Keratinocyte (primary cell): Measurements from ENCODE around the gene SLC37A1. TPM values are rescaled to one million over a fixed set of nuclear protein-coding genes. Genes with fewer than 3 reads are reported as not detected.

ENCODE experiments used
- DNase-seq: peaks from one replicate; pipeline ENCODE4 v3.0.0-alpha.2; 2011; ENCODE audit warnings: low read depth, missing footprints, low spot score
- FAIRE-seq: peaks from 2 replicates; lab custom pipeline; 2011; peaks lifted over from hg19 to GRCh38; lab: Jason Lieb, UNC
- H2AFZ ChIP-seq: 2 replicates; pipeline ENCODE4 v1.6.0; 2012; ENCODE audit warnings: low read length, control low read depth, inconsistent platforms; ENCODE audit not compliant: control insufficient read depth
- H3K27ac ChIP-seq: 2 replicates; pipeline ENCODE4 v1.5.1; 2011; ENCODE audit warnings: low read length; ENCODE audit not compliant: control insufficient read depth, insufficient read depth
- H3K27me3 ChIP-seq: 3 replicates; pipeline ENCODE4 v1.6.0; 2011; ENCODE audit warnings: low read length; ENCODE audit not compliant: control insufficient read depth, insufficient read depth; ENCODE audit errors: extremely low read depth
- H3K36me3 ChIP-seq, 2 experiments: 2 replicates in 1 of 2; 3 replicates in 1 of 2; pipeline ENCODE4 v1.5.1; 2011; ENCODE audit warnings: low read length in 2 of 2, mild to moderate bottlenecking in 1 of 2; ENCODE audit not compliant: control insufficient read depth in 2 of 2, insufficient read depth in 2 of 2; ENCODE audit errors: extremely low read depth in 1 of 2
- H3K4me1 ChIP-seq: 3 replicates; pipeline ENCODE4 v1.5.1; 2011; ENCODE audit warnings: low read length; ENCODE audit not compliant: control insufficient read depth, insufficient read depth; ENCODE audit errors: extremely low read depth
- H3K4me2 ChIP-seq: 3 replicates; pipeline ENCODE4 v1.6.0; 2011; ENCODE audit warnings: low read depth, low read length; ENCODE audit not compliant: control insufficient read depth, insufficient read depth; ENCODE audit errors: extremely low read depth
- H3K4me3 ChIP-seq, 3 experiments: fragments of 200-600 bp in 1 of 3; sonication (generic) in 1 of 3; 2 replicates in 2 of 3; 3 replicates in 1 of 3; pipeline ENCODE4 v1.5.1; 2011 to 2016; ENCODE audit warnings: low read length in 3 of 3, mild to moderate bottlenecking in 3 of 3, control low read depth in 2 of 3, inconsistent platforms in 1 of 3, low read depth in 1 of 3, mixed read lengths in 1 of 3, mixed run types in 1 of 3, moderate library complexity in 1 of 3; ENCODE audit not compliant: control insufficient read depth in 2 of 3, insufficient read depth in 2 of 3; ENCODE audit errors: extremely low read depth in 1 of 3
- H3K79me2 ChIP-seq: 2 replicates; pipeline ENCODE4 v1.6.0; 2012; ENCODE audit warnings: low read length; ENCODE audit not compliant: control insufficient read depth, insufficient read depth
- H3K9ac ChIP-seq: 3 replicates; pipeline ENCODE4 v1.6.0; 2011; ENCODE audit warnings: low read length; ENCODE audit not compliant: control insufficient read depth, insufficient read depth; ENCODE audit errors: extremely low read depth
- H3K9me1 ChIP-seq: 3 replicates; pipeline ENCODE4 v1.6.0; 2011; ENCODE audit warnings: low read length; ENCODE audit not compliant: control insufficient read depth, insufficient read depth; ENCODE audit errors: extremely low read depth
- H3K9me3 ChIP-seq: 2 replicates; pipeline ENCODE4 v1.5.1; 2012; ENCODE audit warnings: low read depth, low read length; ENCODE audit not compliant: control insufficient read depth
- H4K20me1 ChIP-seq: 3 replicates; pipeline ENCODE4 v1.6.0; 2011; ENCODE audit warnings: low read length; ENCODE audit not compliant: control insufficient read depth, insufficient read depth; ENCODE audit errors: extremely low read depth
- EZH2 ChIP-seq: IDR thresholded peaks from one replicate; pipeline ENCODE4 v1.6.1; 2012; ENCODE audit warnings: inconsistent platforms, mild to moderate bottlenecking, low read length, moderate library complexity
- dilution Hi-C: fragments of 300-500 bp; cut with MboI; formaldehyde crosslinking; loops from one replicate; pipeline ENCODE4 v1.7.0; 2020; ENCODE audit warnings: low sequenced_read_pairs; ENCODE audit not compliant: extremely low pct_ligation_motif_present
- polyA plus RNA-seq, 5 experiments: library from polyadenylated mRNA; depleted of rRNA in 3 of 5; stranded (reverse) in 3 of 5; stranded (forward) in 1 of 5; unstranded in 1 of 5; fragments of >200 nt; gene quantifications; 1 replicate in 1 of 5; 2 replicates in 3 of 5; 3 replicates in 1 of 5; pipeline versions ENCODE4 v1.2.1 to v1.2.3, GENCODE V29; 2011 to 2012; ENCODE audit warnings: missing spikeins in 2 of 5, low read depth in 1 of 5, low replicate concordance in 1 of 5
- TF ChIP-seq, protein P1 (sequence below), 3 experiments: IDR thresholded peaks in 1 of 3; conservative IDR thresholded peaks in 1 of 3; optimal IDR thresholded peaks in 1 of 3; 2 replicates in 2 of 3; 3 replicates in 1 of 3; pipeline versions ENCODE3 to v1.5.1; 2011; ENCODE audit warnings: low read length in 3 of 3, mild to moderate bottlenecking in 3 of 3, moderate library complexity in 2 of 3, control low read depth in 1 of 3, inconsistent platforms in 1 of 3; ENCODE audit not compliant: insufficient read depth in 2 of 3; ENCODE audit errors: extremely low read depth in 1 of 3

SLC37A1 gene
- polyA plus RNA-seq, 1 donor (not counting 4 experiments of a cell fraction or from before 2014, with no cell fraction given), result 4.1 TPM

DNA sequence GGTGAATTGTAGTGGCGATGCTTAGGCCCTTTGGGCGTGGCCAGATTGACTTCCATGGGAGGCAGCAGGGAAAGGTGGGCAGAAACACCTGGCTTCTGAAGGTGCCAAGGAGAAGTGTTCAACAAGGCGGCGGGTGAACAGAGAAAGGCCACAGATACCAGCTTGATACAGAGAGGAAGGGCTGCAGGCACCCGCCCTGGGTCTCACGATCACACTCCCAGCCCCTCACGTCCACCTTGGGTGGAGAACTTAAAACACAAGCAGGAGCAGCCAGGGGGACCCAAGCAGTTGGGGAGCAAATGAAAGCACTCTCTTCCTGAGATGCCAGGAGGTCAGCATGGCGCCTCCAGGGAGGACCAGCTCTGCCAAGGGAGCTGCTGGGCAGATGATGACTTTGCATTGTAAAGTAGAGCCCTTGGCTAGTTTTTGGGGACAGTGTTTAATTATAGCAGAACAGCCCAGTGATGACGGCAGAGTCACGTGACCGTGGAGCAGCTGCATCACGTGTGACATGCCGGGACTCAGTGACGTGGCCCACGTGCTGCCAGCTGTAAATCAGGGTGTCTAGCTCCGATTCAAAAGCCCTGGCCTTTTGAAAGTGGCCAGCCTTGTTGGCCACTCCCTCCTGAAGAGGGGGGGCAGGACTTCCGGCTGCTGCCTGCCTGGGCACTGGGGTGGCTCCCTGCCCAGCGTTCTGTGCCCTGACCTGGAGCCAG, 19.0 kb downstream of the SLC37A1 start:
- H3K9me3 ChIP-seq, result no peaks in the 10 kb centered on the region
- H3K27me3 ChIP-seq, result no peaks in the 10 kb centered on the region
- no peaks in the 10 kb centered on the region for H3K79me2 ChIP-seq
- dilution Hi-C loops, result no loop called here
- H3K36me3 ChIP-seq, result peaks cover 3 to 8% of the 10 kb centered on the region in 2 experiments
- TF ChIP-seq, protein P1, sequence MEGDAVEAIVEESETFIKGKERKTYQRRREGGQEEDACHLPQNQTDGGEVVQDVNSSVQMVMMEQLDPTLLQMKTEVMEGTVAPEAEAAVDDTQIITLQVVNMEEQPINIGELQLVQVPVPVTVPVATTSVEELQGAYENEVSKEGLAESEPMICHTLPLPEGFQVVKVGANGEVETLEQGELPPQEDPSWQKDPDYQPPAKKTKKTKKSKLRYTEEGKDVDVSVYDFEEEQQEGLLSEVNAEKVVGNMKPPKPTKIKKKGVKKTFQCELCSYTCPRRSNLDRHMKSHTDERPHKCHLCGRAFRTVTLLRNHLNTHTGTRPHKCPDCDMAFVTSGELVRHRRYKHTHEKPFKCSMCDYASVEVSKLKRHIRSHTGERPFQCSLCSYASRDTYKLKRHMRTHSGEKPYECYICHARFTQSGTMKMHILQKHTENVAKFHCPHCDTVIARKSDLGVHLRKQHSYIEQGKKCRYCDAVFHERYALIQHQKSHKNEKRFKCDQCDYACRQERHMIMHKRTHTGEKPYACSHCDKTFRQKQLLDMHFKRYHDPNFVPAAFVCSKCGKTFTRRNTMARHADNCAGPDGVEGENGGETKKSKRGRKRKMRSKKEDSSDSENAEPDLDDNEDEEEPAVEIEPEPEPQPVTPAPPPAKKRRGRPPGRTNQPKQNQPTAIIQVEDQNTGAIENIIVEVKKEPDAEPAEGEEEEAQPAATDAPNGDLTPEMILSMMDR (optimal IDR thresholded peaks at IDR 0.05 in 1 of 3, IDR thresholded peaks at IDR 0.05 in 1 of 3, conservative IDR thresholded peaks at IDR 0.05 in 1 of 3; ENCODE audit: extremely low read depth in 1 of 3, insufficient read depth in 2 of 3, low read length in 3 of 3), result no peak
- no peak for TF ChIP-seq EZH2
- H3K9me1 ChIP-seq, result no peaks in the 10 kb centered on the region
- no peaks in the 10 kb centered on the region for H3K4me1 ChIP-seq
- H3K4me2 ChIP-seq, result no peak overlapping the region
- no peak for FAIRE-seq
- no peak overlapping the region for H3K4me3 ChIP-seq
- H3K27ac ChIP-seq, result no peak overlapping the region
- no peak overlapping the region for H2AFZ ChIP-seq
- no peak for DNase-seq
- H3K9ac ChIP-seq, result no peak overlapping the region
- H4K20me1 ChIP-seq, result no peaks in the 10 kb centered on the region

DNA sequence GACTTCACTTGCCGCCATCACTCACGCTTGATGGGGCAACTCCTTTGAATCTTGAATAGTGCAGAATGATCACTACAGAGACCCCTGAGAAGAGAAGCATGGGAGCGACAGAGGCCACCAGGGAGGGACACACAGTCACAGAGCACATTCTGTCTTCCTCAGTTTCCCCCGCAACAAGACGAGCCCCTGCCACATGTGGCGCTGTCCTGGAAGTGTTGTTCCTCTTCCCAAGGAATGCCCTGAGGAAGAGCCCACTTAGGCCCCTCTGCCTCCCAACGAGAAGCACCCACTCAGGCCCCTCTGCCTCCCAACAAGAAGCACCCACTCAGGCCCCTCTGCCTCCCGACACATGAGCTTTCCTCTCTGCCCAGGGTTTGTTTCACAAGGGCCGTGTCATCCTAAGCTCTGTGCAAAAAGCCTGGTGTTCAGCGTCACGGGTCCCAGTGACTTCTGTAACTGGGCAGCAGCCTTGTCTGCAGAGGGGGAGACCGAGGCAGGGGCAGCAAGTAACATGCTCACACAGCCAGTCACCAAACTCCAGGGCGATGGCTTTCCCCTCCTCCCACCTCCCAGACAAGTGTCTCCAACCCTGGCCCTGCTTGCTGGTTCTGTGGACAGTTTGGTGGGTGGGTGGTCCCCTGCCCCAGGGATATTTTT, 19.8 kb downstream of the SLC37A1 start:
- no peak overlapping the region for H2AFZ ChIP-seq
- no peak for DNase-seq
- no peak for TF ChIP-seq EZH2
- TF ChIP-seq, protein P1 (optimal IDR thresholded peaks at IDR 0.05 in 1 of 3, IDR thresholded peaks at IDR 0.05 in 1 of 3, conservative IDR thresholded peaks at IDR 0.05 in 1 of 3; ENCODE audit: extremely low read depth in 1 of 3, insufficient read depth in 2 of 3, low read length in 3 of 3), result no peak
- no peaks in the 10 kb centered on the region for H3K4me1 ChIP-seq
- dilution Hi-C loops, result no loop called here
- no peak overlapping the region for H3K27ac ChIP-seq
- no peaks in the 10 kb centered on the region for H3K27me3 ChIP-seq
- no peaks in the 10 kb centered on the region for H4K20me1 ChIP-seq
- H3K4me2 ChIP-seq, result no peak overlapping the region
- H3K9ac ChIP-seq, result no peak overlapping the region
- no peaks in the 10 kb centered on the region for H3K9me1 ChIP-seq
- no peak for FAIRE-seq
- no peaks in the 10 kb centered on the region for H3K9me3 ChIP-seq
- H3K79me2 ChIP-seq, result no peaks in the 10 kb centered on the region
- no peak overlapping the region for H3K4me3 ChIP-seq
- peaks cover 3 to 7% of the 10 kb centered on the region in 2 experiments for H3K36me3 ChIP-seq
